Lower lobe of right lung (tissue), 2 donors: ENCODE results near the gene DSN1. TPM values are rescaled to one million over a fixed set of nuclear protein-coding genes. Genes with fewer than 3 reads are reported as not detected.
"Not testable (repeated sequence)": the region's sequence is repeated elsewhere in the genome, so short reads cannot be mapped to it uniquely, and the experiment has no call there.

ENCODE experiments used
- ATAC-seq, 2 donors: fragments of 200-7000 bp; cut with Tn5 transposase; one replicate each; pipeline ENCODE4 v1.9.1; 2020 to 2022; ENCODE audit warnings: mild to moderate bottlenecking in 2 of 2, moderate library complexity in 2 of 2
- DNase-seq: peaks from one replicate; pipeline ENCODE4 v3.0.0-alpha.2; 2020
- H3K27ac ChIP-seq: fragments of 200-600 bp; one replicate; pipeline ENCODE4 v1.8.0; 2022
- H3K27me3 ChIP-seq: fragments of 200-600 bp; one replicate; pipeline ENCODE4 v1.8.0; 2022; ENCODE audit warnings: low read depth
- H3K36me3 ChIP-seq: fragments of 200-600 bp; one replicate; pipeline ENCODE4 v1.8.0; 2022; ENCODE audit warnings: mild to moderate bottlenecking
- H3K4me1 ChIP-seq: fragments of 200-600 bp; one replicate; pipeline ENCODE4 v1.8.0; 2022
- H3K4me3 ChIP-seq: fragments of 200-600 bp; one replicate; pipeline ENCODE4 v1.8.0; 2022; ENCODE audit warnings: mild to moderate bottlenecking
- H3K9me3 ChIP-seq: fragments of 200-600 bp; one replicate; pipeline ENCODE4 v1.8.0; 2022
- intact Hi-C: fragments of 100-400 bp; cut with DNase I; formaldehyde crosslinking; loops from one replicate; pipeline ENCODE4 v1.11.0; 2022
- total RNA-seq: library from RNA; stranded (reverse); fragmentation: NEBNext Ultra II Directional; extraction: Animal tissue kit (Norgen Biotek cat#: 25700); gene quantifications from one replicate; pipeline ENCODE4 v1.2.1, GENCODE V29; 2021
- TF ChIP-seq, protein P1 (sequence below): fragments of 200-600 bp; IDR thresholded peaks from one replicate; pipeline ENCODE4 v1.8.0; 2022; ENCODE audit warnings: antibody characterized with exemption, mild to moderate bottlenecking
- donor health status: DM: no; HTN: yes; CAD: no; lungs with severe emphysema.

DSN1 gene
- total RNA-seq, 1 donor from 2014 or later = 6.5 TPM

- peaks cover 100% of the 10 kb centered on the region for H3K36me3 ChIP-seq
- no peaks in the 10 kb centered on the region for H3K9me3 ChIP-seq
- no peak overlapping the region for H3K4me3 ChIP-seq
- DNase-seq = no peak
- no peaks in the 10 kb centered on the region for H3K27me3 ChIP-seq
- no peak for ATAC-seq
- no peak overlapping the region for H3K27ac ChIP-seq
- TF ChIP-seq, protein P1, sequence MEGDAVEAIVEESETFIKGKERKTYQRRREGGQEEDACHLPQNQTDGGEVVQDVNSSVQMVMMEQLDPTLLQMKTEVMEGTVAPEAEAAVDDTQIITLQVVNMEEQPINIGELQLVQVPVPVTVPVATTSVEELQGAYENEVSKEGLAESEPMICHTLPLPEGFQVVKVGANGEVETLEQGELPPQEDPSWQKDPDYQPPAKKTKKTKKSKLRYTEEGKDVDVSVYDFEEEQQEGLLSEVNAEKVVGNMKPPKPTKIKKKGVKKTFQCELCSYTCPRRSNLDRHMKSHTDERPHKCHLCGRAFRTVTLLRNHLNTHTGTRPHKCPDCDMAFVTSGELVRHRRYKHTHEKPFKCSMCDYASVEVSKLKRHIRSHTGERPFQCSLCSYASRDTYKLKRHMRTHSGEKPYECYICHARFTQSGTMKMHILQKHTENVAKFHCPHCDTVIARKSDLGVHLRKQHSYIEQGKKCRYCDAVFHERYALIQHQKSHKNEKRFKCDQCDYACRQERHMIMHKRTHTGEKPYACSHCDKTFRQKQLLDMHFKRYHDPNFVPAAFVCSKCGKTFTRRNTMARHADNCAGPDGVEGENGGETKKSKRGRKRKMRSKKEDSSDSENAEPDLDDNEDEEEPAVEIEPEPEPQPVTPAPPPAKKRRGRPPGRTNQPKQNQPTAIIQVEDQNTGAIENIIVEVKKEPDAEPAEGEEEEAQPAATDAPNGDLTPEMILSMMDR = no peak
- H3K4me1 ChIP-seq = no peaks in the 10 kb centered on the region
- intact Hi-C loops = no loop called here
These were observed 29.0 kb upstream of the DSN1 start for GRCh38 chr20:36802326-36803222.

DNA sequence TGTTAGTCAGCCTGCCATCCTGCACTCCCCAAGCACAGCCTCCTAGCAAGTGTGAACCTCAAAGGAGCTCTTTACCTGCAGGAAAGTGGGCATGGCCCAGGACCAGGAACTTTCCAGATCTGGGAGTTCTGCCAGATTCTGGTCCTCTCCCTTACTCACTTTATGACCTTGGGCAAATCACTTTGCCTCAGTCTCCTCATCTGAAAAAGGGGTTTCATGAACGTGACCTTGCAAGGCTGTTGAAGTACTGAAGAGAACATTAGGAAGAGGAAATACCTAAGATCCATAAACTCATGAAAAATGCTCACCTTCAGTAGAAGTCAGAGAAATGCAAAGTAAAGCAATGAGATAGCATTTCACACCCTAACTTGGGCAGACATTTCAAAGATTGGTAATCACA is 26.8 kb upstream of the DSN1 start:
- intact Hi-C loops = no loop called here
- Histone ChIP-seq H3K36me3 (peaks cover 98% of the 10 kb centered on the region), H3K27ac (no peak overlapping the region), H3K27me3 (no peaks in the 10 kb centered on the region), H3K4me1 (no peaks in the 10 kb centered on the region), H3K9me3 (no peaks in the 10 kb centered on the region), H3K4me3 (no peak overlapping the region)
- DNase-seq = no peak
- ATAC-seq = no peak
- TF ChIP-seq, protein P1 = no peak

DNA sequence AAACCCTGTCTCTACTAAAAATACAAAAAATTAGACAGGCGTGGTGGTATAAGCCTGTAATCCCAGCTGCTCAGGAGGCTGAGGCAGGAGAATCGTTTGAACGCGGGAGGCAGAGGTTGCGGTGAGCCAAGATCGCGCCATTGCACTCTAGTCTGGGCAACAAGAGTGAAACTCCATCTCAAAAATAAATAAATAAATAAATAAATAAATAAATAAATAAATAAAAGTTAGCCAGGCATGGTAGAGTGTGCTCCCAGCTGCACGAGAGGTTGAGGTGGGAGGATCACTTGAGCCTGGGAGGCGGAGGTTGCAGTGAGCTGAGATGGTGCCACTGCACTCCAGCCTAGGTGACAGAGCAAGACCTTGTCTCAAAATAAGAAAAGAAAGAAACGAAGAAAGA is 25.8 kb upstream of the DSN1 start:
- H3K27me3 ChIP-seq, H3K27ac ChIP-seq, H3K4me3 ChIP-seq, ATAC-seq, DNase-seq, intact Hi-C loops, H3K9me3 ChIP-seq, H3K4me1 ChIP-seq: not testable (repeated sequence)
- peaks cover 98% of the 10 kb centered on the region for H3K36me3 ChIP-seq

GRCh38 chr20:36796875-36797274 is 23.3 kb upstream of the DSN1 start:
- Histone ChIP-seq H3K9me3 (no peaks in the 10 kb centered on the region), H3K4me1 (no peaks in the 10 kb centered on the region), H3K36me3 (peaks cover 96% of the 10 kb centered on the region), H3K27ac (no peak overlapping the region), H3K4me3 (no peak overlapping the region), H3K27me3 (no peaks in the 10 kb centered on the region)
- no peak for ATAC-seq
- intact Hi-C loops = no loop called here
- no peak for DNase-seq
- TF ChIP-seq, protein P1 = no peak

DNA sequence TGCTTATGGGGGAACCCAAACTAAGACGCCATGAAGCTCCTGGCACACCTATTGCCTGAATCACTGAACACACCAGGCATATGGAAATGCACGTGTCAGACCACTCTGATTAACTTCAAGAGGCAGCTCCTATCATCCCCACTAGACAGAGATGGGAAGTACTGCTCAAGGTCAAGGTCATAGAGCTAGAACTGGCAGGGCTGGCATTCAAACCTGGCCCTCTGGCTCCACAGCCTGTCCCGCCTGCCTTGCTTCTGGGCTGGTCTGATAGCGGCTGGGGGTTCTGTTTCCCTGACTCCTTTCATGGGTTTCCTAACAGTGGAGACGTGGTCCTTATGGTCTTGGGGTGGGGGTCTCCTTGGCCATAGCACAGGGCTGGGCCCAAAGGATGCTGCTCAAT is 22.6 kb upstream of the DSN1 start:
- Histone ChIP-seq H3K4me1 (no peaks in the 10 kb centered on the region), H3K36me3 (peaks cover 96% of the 10 kb centered on the region), H3K27ac (no peak overlapping the region), H3K9me3 (no peaks in the 10 kb centered on the region), H3K4me3 (no peak overlapping the region), H3K27me3 (no peaks in the 10 kb centered on the region)
- no peak for DNase-seq
- TF ChIP-seq, protein P1 = no peak
- intact Hi-C loops = no loop called here
- no peak for ATAC-seq

GRCh38 chr20:36795691-36796090 is 22.1 kb upstream of the DSN1 start:
- ATAC-seq (no peak), DNase-seq (no peak)
- H3K4me1 ChIP-seq = no peaks in the 10 kb centered on the region
- H3K27ac ChIP-seq = no peak overlapping the region
- H3K4me3 ChIP-seq = no peak overlapping the region
- intact Hi-C loops = no loop called here
- no peaks in the 10 kb centered on the region for H3K27me3 ChIP-seq
- no peaks in the 10 kb centered on the region for H3K9me3 ChIP-seq
- peaks cover 96% of the 10 kb centered on the region for H3K36me3 ChIP-seq
- TF ChIP-seq, protein P1 = no peak
